ENCODE data around the gene EDRF1. TPM values are rescaled to one million over a fixed set of nuclear protein-coding genes. Genes with fewer than 3 reads are reported as not detected.

EDRF1 gene
- total RNA-seq, 1 donor from 2014 or later, result 45.9 TPM

DNA sequence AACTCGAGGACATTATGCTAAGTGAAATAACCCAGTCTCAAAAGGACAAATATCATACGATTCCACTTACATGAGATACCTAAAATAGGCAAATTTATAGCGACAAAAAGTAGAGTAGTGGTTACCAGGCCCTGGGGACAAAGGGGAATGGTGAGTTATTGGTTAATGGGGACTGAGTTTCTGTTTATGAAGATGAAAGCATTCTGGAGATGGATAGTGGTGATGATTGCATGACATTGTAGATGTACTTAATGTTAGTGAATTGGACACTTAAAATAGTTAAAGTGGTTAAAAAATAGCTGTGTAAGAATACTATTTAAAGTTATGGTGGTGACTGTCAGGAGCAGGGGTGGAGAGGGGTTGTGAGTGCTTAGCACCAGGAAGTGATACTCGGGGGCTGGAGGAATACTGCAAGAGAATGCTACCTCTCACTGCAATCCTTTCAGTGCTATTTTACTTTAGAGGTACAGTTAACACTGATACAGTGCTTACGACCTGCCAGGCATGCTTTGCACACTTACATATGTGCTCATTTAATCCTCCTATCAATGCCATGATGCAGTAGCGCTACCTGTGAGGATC is 19.9 kb upstream of the EDRF1 start:
- no peak for DNase-seq (ENCODE audit: low spot score in 2 of 2, unreplicated experiment in 2 of 2)
- TF ChIP-seq CTCF (IDR thresholded peaks at IDR 0.05; ENCODE audit: unreplicated experiment), result no peak
- Mint-ChIP-seq H3K27me3 (ENCODE audit: low read depth) (no peaks in the 10 kb centered on the region), H3K36me3 (no peaks in the 10 kb centered on the region), H3K9me3 (peaks cover 4% of the 10 kb centered on the region), H3K4me3 (no peak overlapping the region), H3K27ac (no peak overlapping the region), H3K4me1 (peaks cover 18% of the 10 kb centered on the region)

GRCh38 chr10:125700355-125700911 is 19.1 kb upstream of the EDRF1 start:
- DNase-seq (ENCODE audit: low spot score in 2 of 2, unreplicated experiment in 2 of 2), result no peak
- H3K27ac Mint-ChIP-seq, result no peak overlapping the region
- peaks cover 12% of the 10 kb centered on the region for H3K4me1 Mint-ChIP-seq
- H3K27me3 Mint-ChIP-seq (ENCODE audit: low read depth), result no peaks in the 10 kb centered on the region
- no peaks in the 10 kb centered on the region for H3K36me3 Mint-ChIP-seq
- H3K9me3 Mint-ChIP-seq, result peaks cover 4% of the 10 kb centered on the region
- H3K4me3 Mint-ChIP-seq, result no peak overlapping the region
- no peak for TF ChIP-seq CTCF (IDR thresholded peaks at IDR 0.05; ENCODE audit: unreplicated experiment)

DNA sequence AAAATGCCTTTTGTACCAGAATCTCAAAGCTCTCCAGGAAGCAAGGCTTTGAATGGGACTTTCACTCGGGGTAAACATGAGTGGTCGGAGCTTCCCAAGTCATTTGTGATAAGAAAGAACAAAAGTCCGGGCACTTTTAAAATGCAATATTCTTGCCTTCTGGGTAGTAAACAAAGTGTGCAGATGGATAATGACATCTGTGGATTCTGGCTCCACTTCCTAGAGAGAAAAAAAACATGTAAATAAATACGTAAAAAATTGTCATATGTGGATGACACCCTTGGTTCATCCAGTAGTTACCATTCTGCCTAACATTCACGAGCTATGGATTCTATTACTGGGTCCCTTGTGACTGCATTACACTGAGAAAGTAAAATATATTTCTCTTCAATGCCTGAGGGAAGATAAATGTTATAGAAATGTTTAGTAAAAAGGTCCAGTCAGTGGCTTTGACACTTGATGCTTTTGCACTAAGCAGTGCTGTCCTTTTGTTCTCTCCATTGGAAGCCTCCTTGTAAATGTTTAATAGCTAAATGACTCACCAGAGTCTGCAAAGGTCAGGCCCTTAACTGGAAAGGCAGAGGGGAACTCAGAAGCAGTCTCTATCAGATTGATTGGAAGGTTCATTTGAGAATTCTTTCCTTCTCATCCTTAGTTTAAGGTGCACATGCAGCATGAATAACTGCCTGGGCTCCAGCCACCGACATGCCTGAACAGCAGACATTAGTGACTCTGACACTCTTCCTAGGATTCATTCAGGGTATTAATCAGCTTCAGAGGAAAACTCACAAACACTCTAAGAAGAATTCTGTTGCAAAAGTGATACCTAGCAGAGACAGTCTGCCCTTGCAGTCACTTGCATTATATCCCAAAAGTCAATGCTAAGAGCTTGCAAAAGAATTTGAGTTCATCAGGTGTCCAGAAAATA is 11.7 kb upstream of the EDRF1 start:
- Mint-ChIP-seq H3K27ac (peak overlapping the region; percentile 77), H3K36me3 (peaks cover 3% of the 10 kb centered on the region), H3K27me3 (ENCODE audit: low read depth) (no peaks in the 10 kb centered on the region), H3K9me3 (peaks cover 1% of the 10 kb centered on the region), H3K4me1 (peaks cover 36% of the 10 kb centered on the region), H3K4me3 (no peak overlapping the region)
- TF ChIP-seq CTCF (IDR thresholded peaks at IDR 0.05; ENCODE audit: unreplicated experiment), result no peak
- DNase-seq (ENCODE audit: low spot score in 2 of 2, unreplicated experiment in 2 of 2), result no peak

GRCh38 chr10:125708971-125709503 is 10.5 kb upstream of the EDRF1 start:
- Mint-ChIP-seq H3K9me3 (peaks cover 6% of the 10 kb centered on the region), H3K4me3 (no peak overlapping the region), H3K27ac (peak overlapping the region; percentile 63), H3K36me3 (peaks cover 3% of the 10 kb centered on the region), H3K4me1 (peaks cover 36% of the 10 kb centered on the region), H3K27me3 (ENCODE audit: low read depth) (no peaks in the 10 kb centered on the region)
- DNase-seq (ENCODE audit: low spot score in 2 of 2, unreplicated experiment in 2 of 2), result no peak
- TF ChIP-seq CTCF (IDR thresholded peaks at IDR 0.05; ENCODE audit: unreplicated experiment), result no peak

GRCh38 chr10:125709553-125710474 is 9.7 kb upstream of the EDRF1 start:
- H3K9me3 Mint-ChIP-seq, result peaks cover 8% of the 10 kb centered on the region
- no peak for TF ChIP-seq CTCF (IDR thresholded peaks at IDR 0.05; ENCODE audit: unreplicated experiment)
- peak overlapping the region; percentile 48 for H3K27ac Mint-ChIP-seq
- H3K4me1 Mint-ChIP-seq, result peaks cover 36% of the 10 kb centered on the region
- no peak overlapping the region for H3K4me3 Mint-ChIP-seq
- H3K36me3 Mint-ChIP-seq, result peaks cover 4% of the 10 kb centered on the region
- H3K27me3 Mint-ChIP-seq (ENCODE audit: low read depth), result no peaks in the 10 kb centered on the region
- DNase-seq (ENCODE audit: low spot score in 2 of 2, unreplicated experiment in 2 of 2), result no peak

All from mesothelial cell of epicardium (in vitro differentiated cells).